BJ (cell line): ENCODE measurements around the gene NAMPT. TPM values are rescaled to one million over a fixed set of nuclear protein-coding genes. Genes with fewer than 3 reads are reported as not detected.

Source experiments
- CTCF ChIA-PET: fragments of 350-600 bp; formaldehyde crosslinking; extraction: SDS; loops from one replicate; lab custom pipeline; 2021; ENCODE audit warnings: antibody characterized with exemption, inconsistent platforms; lab: Yijun Ruan, JAX
- POLR2A ChIA-PET: fragments of 300-600 bp; sonication (Branson Sonifier 250); formaldehyde crosslinking; extraction: SDS; loops from one replicate; lab custom pipeline; 2021; ENCODE audit warnings: antibody characterized with exemption; lab: Charles Lee
- DNase-seq: peaks from one replicate; pipeline ENCODE4 v3.0.0-alpha.2; 2011; ENCODE audit warnings: low read depth
- H3K27me3 ChIP-seq: 2 replicates; pipeline ENCODE4 v1.6.0; 2011; ENCODE audit warnings: low read length; ENCODE audit not compliant: control insufficient read depth, insufficient read depth
- H3K36me3 ChIP-seq: 2 replicates; pipeline ENCODE4 v1.5.1; 2011; ENCODE audit warnings: low read length; ENCODE audit not compliant: control insufficient read depth, insufficient read depth
- H3K4me3 ChIP-seq: 2 replicates; pipeline ENCODE4 v1.5.1; 2011; ENCODE audit warnings: low read depth, mild to moderate bottlenecking, control low read depth, low read length
- CTCF ChIP-seq: IDR thresholded peaks from 2 replicates; pipeline ENCODE4 v1.5.1; 2011; ENCODE audit warnings: low read depth, mild to moderate bottlenecking, control low read depth, inconsistent platforms, low read length, moderate library complexity; ENCODE audit not compliant: insufficient read depth
- polyA plus RNA-seq: library from polyadenylated mRNA; depleted of rRNA; stranded (reverse); fragments of >200 nt; gene quantifications from 2 replicates; pipeline ENCODE4 v1.2.3, GENCODE V29; 2011

Gene NAMPT
- polyA plus RNA-seq, 1 experiment = 29.9 TPM

GRCh38 chr7:106246902-106247711 is 37.7 kb downstream of the NAMPT start:
- no peak overlapping the region for H3K4me3 ChIP-seq
- H3K27me3 ChIP-seq = no peaks in the 10 kb centered on the region
- H3K36me3 ChIP-seq = no peaks in the 10 kb centered on the region
- no peak for TF ChIP-seq CTCF
- no peak for DNase-seq
- POLR2A ChIA-PET = no interaction called here
- CTCF ChIA-PET = no interaction called here

- H3K27me3 ChIP-seq = no peaks in the 10 kb centered on the region
- ChIA-PET POLR2A (interaction anchor here (0.5 kb wide), 1 partner anchor 725 kb away, joined by 4 read pairs; no protein-coding TSS in a partner anchor), CTCF (no interaction called here)
- TF ChIP-seq CTCF = no peak
- no peaks in the 10 kb centered on the region for H3K36me3 ChIP-seq
- no peak overlapping the region for H3K4me3 ChIP-seq
- no peak for DNase-seq
Measured at GRCh38 chr7:106243893-106244292, 40.9 kb downstream of the NAMPT start.

- Histone ChIP-seq H3K36me3 (no peaks in the 10 kb centered on the region), H3K27me3 (no peaks in the 10 kb centered on the region), H3K4me3 (no peak overlapping the region)
- TF ChIP-seq CTCF = no peak
- CTCF ChIA-PET = no interaction called here
- POLR2A ChIA-PET = no interaction called here
- no peak for DNase-seq
Measured at GRCh38 chr7:106239406-106239805, 45.4 kb downstream of the NAMPT start.

GRCh38 chr7:106238830-106239229 is 46.0 kb downstream of the NAMPT start:
- no peak for TF ChIP-seq CTCF
- ChIA-PET POLR2A (no interaction called here), CTCF (no interaction called here)
- Histone ChIP-seq H3K4me3 (no peak overlapping the region), H3K36me3 (no peaks in the 10 kb centered on the region), H3K27me3 (no peaks in the 10 kb centered on the region)
- DNase-seq = no peak

GRCh38 chr7:106236065-106236464 is 48.7 kb downstream of the NAMPT start:
- TF ChIP-seq CTCF = no peak
- Histone ChIP-seq H3K4me3 (no peak overlapping the region), H3K27me3 (no peaks in the 10 kb centered on the region), H3K36me3 (no peaks in the 10 kb centered on the region)
- CTCF ChIA-PET = interaction anchor here (0.6 kb wide), 1 partner anchor 173 kb away, joined by 3 read pairs; no protein-coding TSS in a partner anchor
- POLR2A ChIA-PET = no interaction called here
- no peak for DNase-seq
